Right atrium auricular region (tissue), 2 donors: ENCODE results near the gene PHLDA3. TPM values are rescaled to one million over a fixed set of nuclear protein-coding genes. Genes with fewer than 3 reads are reported as not detected.
"Not testable (repeated sequence)": the region's sequence is repeated elsewhere in the genome, so short reads cannot be mapped to it uniquely, and the experiment has no call there.

Experiments used
- DNase-seq: peaks from one replicate; pipeline ENCODE4 v3.0.0-alpha.2; 2019; ENCODE audit warnings: low spot score
- H3K27ac ChIP-seq, 2 donors: fragments of 200-600 bp; sonication (generic); 1 replicate in 1 of 2; 2 replicates in 1 of 2; pipeline ENCODE4 v1.5.1; 2016 to 2019
- H3K27me3 ChIP-seq, 2 donors: fragments of 200-600 bp; sonication (generic); one replicate each; pipeline versions ENCODE4 v1.5.1 to v1.6.0; 2017 to 2019
- H3K36me3 ChIP-seq: fragments of 200-600 bp; sonication (generic); one replicate; pipeline ENCODE4 v1.5.1; 2016
- H3K4me1 ChIP-seq, 2 donors: fragments of 200-600 bp; sonication (generic); one replicate each; pipeline versions ENCODE4 v1.5.1 to v1.6.0; 2017 to 2019
- H3K4me3 ChIP-seq, 2 donors: fragments of 200-600 bp; sonication (generic); 1 replicate in 1 of 2; 2 replicates in 1 of 2; pipeline ENCODE4 v1.5.1; 2017 to 2019; ENCODE audit warnings: mild to moderate bottlenecking in 1 of 2, moderate library complexity in 1 of 2
- H3K9me3 ChIP-seq, 2 donors: fragments of 200-600 bp; sonication (generic); one replicate each; pipeline ENCODE4 v1.5.1; 2019
- total RNA-seq, 2 donors: library from RNA; depleted of rRNA; stranded (reverse); fragments of >200 nt; gene quantifications; one replicate each; pipeline ENCODE4 v1.1.0, GENCODE V29; 2016
- TF ChIP-seq, protein P1 (sequence below), 2 donors: fragments of 200-600 bp; sonication (generic); IDR thresholded peaks; one replicate each; pipeline ENCODE4 v1.5.1; 2019; ENCODE audit warnings: antibody characterized with exemption in 2 of 2

PHLDA3 gene
- total RNA-seq, 2 donors from 2014 or later, result 29.5 to 31.9 TPM

DNA sequence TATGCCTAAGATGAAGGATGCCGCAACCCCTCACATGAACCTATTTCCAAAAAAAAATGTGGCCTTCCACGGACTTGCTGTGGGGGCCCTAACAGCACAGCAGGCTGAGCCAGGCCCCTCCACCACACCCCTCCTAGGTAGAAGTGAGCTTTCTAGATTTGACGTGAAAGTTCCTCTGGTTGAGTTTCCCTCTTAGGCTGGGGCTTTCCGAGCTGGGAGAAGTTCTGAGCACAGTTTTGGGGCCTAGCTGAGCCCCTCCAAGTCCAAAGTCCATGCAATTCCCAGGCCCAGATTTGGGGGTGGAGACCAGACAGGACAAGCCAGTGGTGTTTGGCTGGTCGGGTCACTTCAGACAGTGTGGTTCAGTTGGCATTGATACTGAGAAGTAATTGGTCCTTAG lies 13.8 kb upstream of the PHLDA3 start:
- DNase-seq, result no peak
- Histone ChIP-seq H3K27me3 (no peaks in the 10 kb centered on the region), H3K27ac (peak overlapping the region; percentile 75 to 80), H3K4me3 (no peak overlapping the region), H3K4me1 (peaks cover 0 to 38% of the 10 kb centered on the region in 2 donors), H3K9me3 (no peaks in the 10 kb centered on the region), H3K36me3 (peaks cover 43% of the 10 kb centered on the region)
- TF ChIP-seq, protein P1, sequence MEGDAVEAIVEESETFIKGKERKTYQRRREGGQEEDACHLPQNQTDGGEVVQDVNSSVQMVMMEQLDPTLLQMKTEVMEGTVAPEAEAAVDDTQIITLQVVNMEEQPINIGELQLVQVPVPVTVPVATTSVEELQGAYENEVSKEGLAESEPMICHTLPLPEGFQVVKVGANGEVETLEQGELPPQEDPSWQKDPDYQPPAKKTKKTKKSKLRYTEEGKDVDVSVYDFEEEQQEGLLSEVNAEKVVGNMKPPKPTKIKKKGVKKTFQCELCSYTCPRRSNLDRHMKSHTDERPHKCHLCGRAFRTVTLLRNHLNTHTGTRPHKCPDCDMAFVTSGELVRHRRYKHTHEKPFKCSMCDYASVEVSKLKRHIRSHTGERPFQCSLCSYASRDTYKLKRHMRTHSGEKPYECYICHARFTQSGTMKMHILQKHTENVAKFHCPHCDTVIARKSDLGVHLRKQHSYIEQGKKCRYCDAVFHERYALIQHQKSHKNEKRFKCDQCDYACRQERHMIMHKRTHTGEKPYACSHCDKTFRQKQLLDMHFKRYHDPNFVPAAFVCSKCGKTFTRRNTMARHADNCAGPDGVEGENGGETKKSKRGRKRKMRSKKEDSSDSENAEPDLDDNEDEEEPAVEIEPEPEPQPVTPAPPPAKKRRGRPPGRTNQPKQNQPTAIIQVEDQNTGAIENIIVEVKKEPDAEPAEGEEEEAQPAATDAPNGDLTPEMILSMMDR (IDR thresholded peaks at IDR 0.05), result no peak

DNA sequence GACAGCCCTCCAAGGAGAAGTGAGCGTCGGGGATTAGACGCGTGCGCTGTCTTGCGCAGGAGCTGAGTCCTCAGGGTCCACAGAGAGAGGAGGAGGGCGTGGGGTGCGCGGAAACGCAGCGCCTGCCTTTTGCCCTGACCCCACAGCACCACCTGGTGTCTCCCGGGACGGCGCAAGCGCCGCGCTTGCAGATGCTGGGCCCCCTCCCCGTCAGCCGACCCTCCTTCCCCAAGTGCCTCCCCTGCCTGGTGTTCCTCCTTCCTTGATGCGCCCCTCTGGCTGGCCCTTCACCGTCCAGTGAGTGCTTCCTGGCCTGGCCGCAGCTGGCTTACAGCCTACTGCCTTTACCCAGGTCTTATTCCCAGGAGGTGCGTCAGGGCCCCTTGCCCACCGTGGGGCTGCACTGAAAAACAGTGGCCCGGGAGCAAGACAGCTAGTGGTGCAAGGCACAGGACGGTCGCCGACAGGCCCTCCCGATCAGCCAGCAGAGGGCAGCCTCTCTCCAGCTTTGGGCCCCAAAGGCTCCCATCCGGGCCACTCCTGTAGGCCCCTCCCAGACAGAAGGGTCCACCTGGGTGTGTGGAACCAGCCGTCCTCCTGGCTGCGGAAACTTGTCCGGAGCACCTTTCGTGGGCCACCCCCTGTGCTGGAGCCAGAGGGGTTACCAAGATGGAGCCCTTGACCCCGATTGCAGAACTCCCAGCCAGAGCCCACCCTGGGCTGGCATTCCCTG lies 12.9 kb upstream of the PHLDA3 start:
- Histone ChIP-seq H3K9me3 (no peaks in the 10 kb centered on the region), H3K4me1 (peaks cover 0 to 38% of the 10 kb centered on the region in 2 donors), H3K27me3 (no peaks in the 10 kb centered on the region), H3K4me3 (peak overlapping the region; percentile 6 to 34), H3K27ac (peak overlapping the region; percentile 75 to 80), H3K36me3 (peaks cover 35% of the 10 kb centered on the region)
- peak; percentile 91 for DNase-seq
- TF ChIP-seq, protein P1 (IDR thresholded peaks at IDR 0.05), result peak; percentile 88 to 95

DNA sequence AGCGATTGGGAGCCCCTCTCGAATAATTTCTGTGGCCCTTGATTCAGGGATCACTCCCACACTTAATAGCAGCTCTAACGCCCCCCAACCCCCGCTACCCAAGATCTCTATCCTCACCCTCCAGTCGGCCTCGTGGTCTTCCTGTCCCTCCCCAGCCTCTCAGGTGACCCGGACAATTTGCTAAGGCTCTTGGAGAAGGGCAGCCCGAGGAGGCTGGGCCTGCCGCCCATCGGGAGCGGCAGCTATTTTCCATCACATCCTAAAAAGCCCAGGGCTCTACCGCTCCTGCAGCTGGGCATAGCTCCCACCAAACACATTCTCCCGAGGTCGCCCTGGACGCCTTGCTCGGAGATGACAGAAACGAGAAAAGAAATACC lies 12.0 kb upstream of the PHLDA3 start:
- peak overlapping the region; percentile 27 to 46 for H3K4me3 ChIP-seq
- no peaks in the 10 kb centered on the region for H3K27me3 ChIP-seq
- TF ChIP-seq, protein P1 (IDR thresholded peaks at IDR 0.05), result no peak
- peaks cover 25% of the 10 kb centered on the region for H3K36me3 ChIP-seq
- H3K9me3 ChIP-seq, result no peaks in the 10 kb centered on the region
- H3K27ac ChIP-seq, result peak overlapping the region; percentile 75 to 80
- no peak for DNase-seq
- H3K4me1 ChIP-seq, result peaks cover 0 to 32% of the 10 kb centered on the region in 2 donors

DNA sequence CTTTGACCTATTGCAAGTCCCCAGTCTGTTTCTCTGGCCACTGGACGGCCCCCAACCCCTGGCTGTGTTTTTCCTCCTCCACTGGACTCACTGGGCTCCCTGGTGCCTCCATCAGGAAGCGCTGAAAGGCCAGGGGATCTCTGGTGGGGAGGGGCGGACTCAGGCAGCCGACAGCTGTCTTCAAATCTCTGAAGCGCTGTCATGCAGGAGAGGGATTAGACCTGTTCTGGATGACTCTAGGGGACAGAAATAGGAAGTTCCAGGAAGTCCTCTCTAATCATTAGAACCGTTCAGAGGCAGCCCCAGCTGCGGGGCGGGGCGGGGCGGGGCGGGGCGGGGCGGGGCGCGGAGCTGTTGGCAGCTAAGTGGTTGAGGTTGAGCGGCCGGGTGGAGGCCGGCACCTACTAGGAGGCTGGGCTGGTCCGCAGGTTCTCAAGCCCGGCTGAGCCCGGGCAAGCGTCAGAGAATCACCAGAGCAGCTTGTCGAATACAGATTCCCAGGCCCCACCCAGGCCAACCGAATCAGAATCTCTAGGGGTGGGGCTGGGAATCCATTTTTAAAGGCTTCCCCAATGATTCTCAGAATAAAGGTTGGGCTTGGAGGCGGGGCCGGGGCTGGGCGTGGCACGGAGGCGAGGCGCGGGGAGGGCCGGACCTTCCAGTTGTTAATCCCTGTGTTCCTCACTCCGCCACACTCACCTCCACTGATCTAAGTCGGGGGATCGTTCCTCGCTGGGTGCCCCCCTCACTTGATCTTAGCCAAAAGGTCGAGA lies 11.4 kb upstream of the PHLDA3 start:
- H3K27me3 ChIP-seq, result no peaks in the 10 kb centered on the region
- H3K4me3 ChIP-seq, result peak overlapping the region; percentile 27 to 46
- TF ChIP-seq, protein P1 (IDR thresholded peaks at IDR 0.05), result peak in 1 of 2 donors; percentile 22
- peak overlapping the region; percentile 75 to 80 for H3K27ac ChIP-seq
- peaks cover 0 to 27% of the 10 kb centered on the region in 2 donors for H3K4me1 ChIP-seq
- DNase-seq, result no peak
- peaks cover 21% of the 10 kb centered on the region for H3K36me3 ChIP-seq
- no peaks in the 10 kb centered on the region for H3K9me3 ChIP-seq

DNA sequence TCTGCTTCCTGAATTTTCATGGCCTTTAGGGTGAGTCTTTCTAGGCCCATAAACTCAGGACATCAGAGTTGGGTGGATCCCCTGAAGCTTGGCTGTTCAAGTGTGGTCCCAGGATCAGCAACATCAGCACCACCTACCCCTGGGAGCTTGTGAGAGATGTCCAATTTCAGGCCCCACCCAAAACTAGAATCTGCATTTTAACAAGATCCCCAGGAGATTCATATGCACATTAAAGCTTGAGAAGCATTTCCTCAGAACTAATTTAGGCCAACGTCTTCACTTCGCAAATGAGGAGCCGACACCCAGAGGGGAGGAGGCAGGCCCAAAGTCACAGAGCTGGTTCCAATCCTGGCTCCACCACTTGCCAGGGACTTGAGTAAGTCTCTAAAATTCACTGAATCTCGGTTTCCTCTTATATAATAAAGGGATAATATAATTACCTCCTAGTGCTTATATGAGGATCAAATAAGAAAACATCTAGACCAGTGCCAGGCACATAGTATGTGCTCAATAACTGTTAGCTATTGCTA lies 10.3 kb upstream of the PHLDA3 start:
- Histone ChIP-seq H3K27ac (peak overlapping the region in 1 of 2 donors; percentile 75), H3K4me3 (no peak overlapping the region)
- no peak for DNase-seq

DNA sequence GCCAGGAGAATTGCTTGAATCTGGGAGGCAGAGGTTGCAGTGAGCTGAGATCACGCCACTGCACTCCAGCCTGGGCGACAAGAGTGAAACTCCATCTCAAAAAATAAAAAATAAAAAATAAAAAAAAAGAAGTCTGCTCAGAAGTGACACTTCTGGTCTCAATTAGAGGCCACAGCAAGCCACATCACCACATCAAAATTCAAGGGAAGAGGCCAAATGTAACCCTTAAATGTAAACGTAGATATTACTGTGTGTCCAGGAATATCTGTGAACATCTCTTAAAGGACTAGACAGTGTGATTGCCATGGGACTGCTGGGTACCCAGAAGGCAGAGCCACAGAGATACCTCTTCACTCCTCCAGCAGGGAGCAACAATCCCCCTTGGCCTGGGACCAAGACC lies 9.7 kb upstream of the PHLDA3 start:
- peaks cover 0 to 26% of the 10 kb centered on the region in 2 donors for H3K4me1 ChIP-seq
- not testable (repeated sequence) for H3K27me3 ChIP-seq, H3K36me3 ChIP-seq, H3K9me3 ChIP-seq, H3K4me3 ChIP-seq, H3K27ac ChIP-seq, DNase-seq

More for the DNA sequence above, 10.3 kb upstream of the PHLDA3 start:
- H3K9me3 ChIP-seq, result no peaks in the 10 kb centered on the region
- TF ChIP-seq, protein P1 (IDR thresholded peaks at IDR 0.05), result no peak
- H3K36me3 ChIP-seq, result peaks cover 9% of the 10 kb centered on the region
- H3K27me3 ChIP-seq, result no peaks in the 10 kb centered on the region
- peaks cover 0 to 26% of the 10 kb centered on the region in 2 donors for H3K4me1 ChIP-seq
